HepG2 (cell line): ENCODE results near the gene PDE4C. TPM values are rescaled to one million over a fixed set of nuclear protein-coding genes. Genes with fewer than 3 reads are reported as not detected.

ENCODE experiments used
- CTCF ChIP-seq: sonication (generic); formaldehyde crosslinking; IDR thresholded peaks from 2 replicates; pipeline ENCODE4 v1.5.0; 2020; ENCODE audit warnings: mild to moderate bottlenecking, missing genetic modification reagents, moderate library complexity
- MAFF ChIP-seq: IDR thresholded peaks from 2 replicates; pipeline ENCODE4 v1.6.1; 2011; ENCODE audit warnings: low read depth, low read length, improper control_type of control experiment
- MTF1 ChIP-seq: sonication (generic); formaldehyde crosslinking; IDR thresholded peaks from 2 replicates; pipeline ENCODE4 v1.5.0; 2020; ENCODE audit warnings: missing genetic modification reagents
- NPAS2 ChIP-seq: sonication (generic); formaldehyde crosslinking; IDR thresholded peaks from 2 replicates; pipeline ENCODE4 v1.8.0; 2022; ENCODE audit warnings: mild to moderate bottlenecking, missing genetic modification reagents, borderline replicate concordance
- SATB2 ChIP-seq: sonication (generic); formaldehyde crosslinking; IDR thresholded peaks from 2 replicates; pipeline ENCODE4 v1.5.0; 2020; ENCODE audit warnings: missing genetic modification reagents
- SIN3A ChIP-seq: IDR thresholded peaks from 2 replicates; pipeline ENCODE4 v1.6.1; 2011; ENCODE audit warnings: low read depth, mild to moderate bottlenecking, control low read depth, low read length, borderline replicate concordance
- SKI ChIP-seq: fragments of 450-650 bp; IDR thresholded peaks from one replicate; pipeline ENCODE4 v1.6.1; 2018; ENCODE audit warnings: mild to moderate bottlenecking; ENCODE audit not compliant: partially characterized antibody
- TBX3 ChIP-seq: fragments of 450-650 bp; IDR thresholded peaks from 2 replicates; pipeline ENCODE4 v1.6.1; 2017; ENCODE audit warnings: antibody characterized with exemption, mild to moderate bottlenecking, inconsistent platforms, borderline replicate concordance
- WIZ ChIP-seq: sonication (generic); formaldehyde crosslinking; IDR thresholded peaks from 2 replicates; pipeline ENCODE4 v1.5.1; 2020; ENCODE audit warnings: mild to moderate bottlenecking, missing genetic modification reagents
- ZBTB14 ChIP-seq: sonication (generic); formaldehyde crosslinking; IDR thresholded peaks from 2 replicates; pipeline ENCODE4 v1.4.0; 2020; ENCODE audit warnings: missing genetic modification reagents
- ZBTB40 ChIP-seq, 2 experiments: fragments of 450-650 bp in 1 of 2; sonication (generic) in 1 of 2; formaldehyde crosslinking in 1 of 2; IDR thresholded peaks; 2 replicates each; pipeline versions ENCODE4 v1.6.1 to v1.8.0; 2016 to 2022; ENCODE audit warnings: antibody characterized with exemption in 1 of 2, mild to moderate bottlenecking in 1 of 2, missing genetic modification reagents in 1 of 2
- ZBTB7B ChIP-seq: sonication (generic); formaldehyde crosslinking; IDR thresholded peaks from 2 replicates; pipeline ENCODE4 v1.4.0; 2020; ENCODE audit warnings: missing genetic modification reagents
- ZNF33B ChIP-seq: sonication (generic); formaldehyde crosslinking; IDR thresholded peaks from 2 replicates; pipeline ENCODE4 v1.5.1; 2020; ENCODE audit warnings: mild to moderate bottlenecking, missing genetic modification reagents
- ZNF343 ChIP-seq: sonication (generic); formaldehyde crosslinking; IDR thresholded peaks from 2 replicates; pipeline ENCODE4 v1.4.0; 2020; ENCODE audit warnings: mild to moderate bottlenecking, missing genetic modification reagents
- ZNF383 ChIP-seq: sonication (generic); formaldehyde crosslinking; IDR thresholded peaks from 2 replicates; pipeline ENCODE4 v1.4.0; 2020; ENCODE audit warnings: missing genetic modification reagents, mild to moderate bottlenecking, borderline replicate concordance
- ZSCAN29 ChIP-seq: sonication (generic); formaldehyde crosslinking; conservative IDR thresholded peaks from 2 replicates; pipeline ENCODE4 v1.4.0; 2020; ENCODE audit warnings: mild to moderate bottlenecking, missing genetic modification reagents
- polyA plus RNA-seq, 8 experiments: library from polyadenylated mRNA; depleted of rRNA in 3 of 8; stranded (reverse) in 7 of 8; unstranded in 1 of 8; fragments of >200 nt; fragmentation: Illumina TruSeq in 4 of 8; extraction: Trizol in 4 of 8; gene quantifications; 2 replicates each; pipeline versions ENCODE4 v1.2.1 to v1.2.3, GENCODE V29; 2011 to 2016; ENCODE audit warnings: low read depth in 4 of 8, missing spikeins in 1 of 8, mixed read lengths in 1 of 8; ENCODE audit not compliant: insufficient read depth in 1 of 8
- total RNA-seq, 5 experiments: library from RNA; depleted of rRNA; stranded (reverse); fragments of >200 nt; fragmentation: Illumina TruSeq; extraction: Trizol; gene quantifications; 2 replicates each; pipeline ENCODE4 v1.2.3, GENCODE V29; 2016; ENCODE audit warnings: low read depth in 1 of 5
- TF ChIP-seq, protein P1 (sequence below): sonication (generic); formaldehyde crosslinking; IDR thresholded peaks from 2 replicates; pipeline ENCODE4 v1.4.0; 2020; ENCODE audit warnings: missing genetic modification reagents, mild to moderate bottlenecking, borderline replicate concordance

Gene PDE4C
- total and polyA plus RNA-seq, 2 of the 13 experiments (the other 11 are each of a cell fraction or from before 2014, with no cell fraction given) = 1.4 to 14.0 TPM

DNA sequence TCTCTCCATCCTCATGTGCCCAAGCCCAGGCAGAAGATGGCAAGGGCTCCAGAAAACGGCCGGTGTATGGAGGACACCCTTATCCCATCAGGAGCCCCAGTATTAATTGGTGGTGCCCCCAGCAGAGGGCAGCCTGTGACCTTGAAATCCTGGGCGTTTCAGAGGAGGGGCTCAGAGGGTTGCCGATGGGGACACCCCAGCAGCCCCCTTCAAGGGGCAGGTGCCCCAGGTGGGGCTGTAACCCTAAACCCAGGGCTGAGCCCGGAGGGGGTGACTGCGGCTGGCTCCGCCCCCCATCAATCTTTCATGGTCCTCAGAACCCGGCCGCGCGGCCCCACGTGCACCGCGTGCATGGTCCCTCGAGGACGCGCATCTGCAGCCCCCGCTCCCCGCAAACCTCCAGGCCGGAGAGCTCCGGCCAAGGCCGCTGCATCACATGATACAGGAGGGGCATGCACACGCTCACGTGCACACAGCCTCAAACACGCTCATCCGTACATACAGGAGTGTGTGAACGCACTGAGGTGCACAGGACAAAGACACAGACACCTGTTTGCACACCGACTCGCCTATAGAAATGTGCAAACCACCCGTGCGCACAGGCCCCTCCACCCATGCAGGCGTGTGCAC, 23.3 kb downstream of the PDE4C start (continued):
- no peak for TF ChIP-seq ZBTB40 (IDR thresholded peaks at IDR 0.05)
- TF ChIP-seq ZBTB40 (CRISPR knock-in tag; IDR thresholded peaks at IDR 0.05) = 0 out of 2 replicates have a peak, but pooled peaks have one; percentile 7
- TF ChIP-seq NPAS2 (CRISPR knock-in tag) = no peak
- TF ChIP-seq CTCF (CRISPR knock-in tag) = peak; percentile 53
- TF ChIP-seq ZNF343 (CRISPR knock-in tag) = no peak
- TF ChIP-seq MAFF = no peak
- TF ChIP-seq, protein P1, sequence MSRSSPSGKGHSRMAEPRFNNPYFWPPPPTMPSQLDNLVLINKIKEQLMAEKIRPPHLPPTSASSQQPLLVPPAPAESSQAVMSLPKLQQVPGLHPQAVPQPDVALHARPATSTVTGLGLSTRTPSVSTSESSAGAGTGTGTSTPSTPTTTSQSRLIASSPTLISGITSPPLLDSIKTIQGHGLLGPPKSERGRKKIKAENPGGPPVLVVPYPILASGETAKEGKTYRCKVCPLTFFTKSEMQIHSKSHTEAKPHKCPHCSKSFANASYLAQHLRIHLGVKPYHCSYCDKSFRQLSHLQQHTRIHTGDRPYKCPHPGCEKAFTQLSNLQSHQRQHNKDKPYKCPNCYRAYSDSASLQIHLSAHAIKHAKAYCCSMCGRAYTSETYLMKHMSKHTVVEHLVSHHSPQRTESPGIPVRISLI = no peak
- TF ChIP-seq SATB2 (CRISPR knock-in tag) = no peak
- TF ChIP-seq WIZ = no peak
- no peak; the same call in 1 of the 2 replicates for TF ChIP-seq ZNF33B (CRISPR knock-in tag)
- TF ChIP-seq ZBTB7B (CRISPR knock-in tag) = no peak
- no peak for TF ChIP-seq ZNF383 (CRISPR knock-in tag)
- TF ChIP-seq MTF1 (CRISPR knock-in tag) = no peak
- no peak for TF ChIP-seq ZBTB14 (CRISPR knock-in tag)
- no peak for TF ChIP-seq TBX3
- no peak for TF ChIP-seq SIN3A
- no peak for TF ChIP-seq SKI
- no peak for TF ChIP-seq ZSCAN29 (CRISPR knock-in tag)
